GM12874 (cell line): ENCODE measurements around the gene C1QTNF5.

Experiments used
- TF ChIP-seq, protein P1 (sequence below): IDR thresholded peaks from 2 replicates; pipeline ENCODE4 v1.5.1; 2011; ENCODE audit warnings: low read depth, mild to moderate bottlenecking, control low read depth, low read length, moderate library complexity; ENCODE audit not compliant: insufficient read depth

The C1QTNF5 gene

GRCh38 chr11:119363851-119364590, 23.3 kb upstream of the C1QTNF5 start:
- TF ChIP-seq, protein P1, sequence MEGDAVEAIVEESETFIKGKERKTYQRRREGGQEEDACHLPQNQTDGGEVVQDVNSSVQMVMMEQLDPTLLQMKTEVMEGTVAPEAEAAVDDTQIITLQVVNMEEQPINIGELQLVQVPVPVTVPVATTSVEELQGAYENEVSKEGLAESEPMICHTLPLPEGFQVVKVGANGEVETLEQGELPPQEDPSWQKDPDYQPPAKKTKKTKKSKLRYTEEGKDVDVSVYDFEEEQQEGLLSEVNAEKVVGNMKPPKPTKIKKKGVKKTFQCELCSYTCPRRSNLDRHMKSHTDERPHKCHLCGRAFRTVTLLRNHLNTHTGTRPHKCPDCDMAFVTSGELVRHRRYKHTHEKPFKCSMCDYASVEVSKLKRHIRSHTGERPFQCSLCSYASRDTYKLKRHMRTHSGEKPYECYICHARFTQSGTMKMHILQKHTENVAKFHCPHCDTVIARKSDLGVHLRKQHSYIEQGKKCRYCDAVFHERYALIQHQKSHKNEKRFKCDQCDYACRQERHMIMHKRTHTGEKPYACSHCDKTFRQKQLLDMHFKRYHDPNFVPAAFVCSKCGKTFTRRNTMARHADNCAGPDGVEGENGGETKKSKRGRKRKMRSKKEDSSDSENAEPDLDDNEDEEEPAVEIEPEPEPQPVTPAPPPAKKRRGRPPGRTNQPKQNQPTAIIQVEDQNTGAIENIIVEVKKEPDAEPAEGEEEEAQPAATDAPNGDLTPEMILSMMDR = no peak

- TF ChIP-seq, protein P1 = no peak
Measured at GRCh38 chr11:119363081-119363850, 22.6 kb upstream of the C1QTNF5 start.

DNA sequence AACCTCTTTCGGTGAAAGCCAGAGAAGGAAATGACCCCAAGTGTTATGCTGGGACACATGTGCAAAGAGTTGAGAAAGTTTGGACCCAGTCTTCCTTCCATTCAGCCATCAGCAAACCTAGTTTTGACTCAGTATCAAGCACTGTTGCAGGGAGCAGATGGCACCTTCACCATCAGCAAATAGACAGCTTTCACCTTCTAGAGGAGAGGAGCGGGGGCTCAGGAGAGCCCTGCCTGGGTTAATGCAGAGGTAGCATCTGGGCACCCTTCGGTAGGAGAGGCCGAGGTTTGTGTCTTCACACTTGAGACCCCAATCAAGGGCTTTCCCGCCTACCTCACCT, 22.0 kb upstream of the C1QTNF5 start:
- TF ChIP-seq, protein P1 = no peak

DNA sequence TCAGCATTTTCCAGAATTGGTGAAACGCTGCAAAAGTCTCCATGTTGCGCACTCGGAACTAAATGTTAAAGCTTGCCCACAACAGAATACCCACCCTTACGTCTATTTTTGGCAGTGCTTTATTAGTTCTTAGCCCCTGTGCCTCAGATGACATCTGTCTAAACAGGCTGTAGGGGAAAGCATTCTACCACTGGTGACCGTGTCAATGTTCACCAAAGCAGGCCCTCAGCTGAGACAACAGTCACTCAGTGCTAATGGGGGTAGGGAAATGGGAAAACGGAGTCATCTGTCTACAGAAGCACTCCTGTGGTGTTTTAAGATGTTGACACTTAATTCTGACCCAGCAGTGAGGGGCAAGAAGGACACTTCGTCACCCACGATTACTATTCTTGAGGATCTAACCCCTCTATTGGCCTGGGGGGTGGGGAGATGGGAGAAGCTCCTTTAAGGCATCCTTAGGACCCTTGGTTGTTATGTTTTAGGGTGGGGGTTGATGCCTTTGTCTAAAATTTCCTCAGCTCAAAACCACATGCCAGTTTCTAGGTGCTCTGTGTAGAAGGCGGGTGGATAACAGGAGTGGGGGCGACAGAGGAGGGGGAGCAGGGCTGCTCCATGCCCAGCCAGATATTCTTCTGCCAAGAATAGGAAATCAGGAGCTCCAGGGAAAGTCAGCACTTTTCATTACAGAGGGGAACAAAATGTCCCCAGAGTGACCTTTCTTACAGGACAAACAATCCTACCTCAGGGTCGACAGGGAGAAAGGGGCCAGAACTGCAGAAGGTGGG, 21.4 kb upstream of the C1QTNF5 start:
- TF ChIP-seq, protein P1 = no peak

- TF ChIP-seq, protein P1 = no peak
Measured at GRCh38 chr11:119361056-119361787, 20.5 kb upstream of the C1QTNF5 start.

GRCh38 chr11:119359365-119360214, 18.9 kb upstream of the C1QTNF5 start:
- TF ChIP-seq, protein P1 = no peak
